GM21786 (cell line): ENCODE results near the gene OR9Q1.

Experiments
- ATAC-seq: cut with Tn5 transposase; IDR thresholded peaks from one replicate; pipeline ENCODE4 v1.9.1; 2021; ENCODE audit not compliant: unreplicated experiment

Gene OR9Q1

GRCh38 chr11:58028687-58029411, 5.2 kb downstream of the OR9Q1 start:
- ATAC-seq, result no peak

DNA sequence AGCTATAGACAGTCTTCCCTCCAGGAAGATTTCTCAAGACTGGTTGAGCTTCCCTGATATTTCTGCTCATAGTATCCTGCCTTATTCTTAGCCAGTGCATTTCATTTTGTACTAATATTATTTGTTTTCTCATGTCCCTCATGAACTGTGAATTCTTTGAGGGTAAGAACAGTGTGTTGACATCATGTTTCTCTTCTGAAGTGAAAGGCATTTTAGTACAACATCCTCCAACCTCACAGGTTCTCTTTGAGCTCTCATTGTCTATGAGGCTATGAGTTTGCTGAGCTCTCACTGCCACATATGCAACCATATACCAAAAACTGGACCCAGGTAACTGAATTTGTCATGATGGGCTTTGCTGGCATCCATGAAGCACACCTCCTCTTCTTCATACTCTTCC, 7.0 kb downstream of the OR9Q1 start, which contains the start of gene OR6Q1:
Gene OR6Q1, plus strand, starts transcription at position 301 of the 400 bp plus-strand sequence. Its CDS starts 0 bp downstream, at position 301.
- ATAC-seq, result no peak

GRCh38 chr11:58034471-58034870, 10.8 kb downstream of the OR9Q1 start:
- ATAC-seq, result no peak

- no peak for ATAC-seq
Observed at GRCh38 chr11:58039589-58039988, 15.9 kb downstream of the OR9Q1 start.

GRCh38 chr11:58043379-58043778, 19.7 kb downstream of the OR9Q1 start:
- ATAC-seq, result no peak

DNA sequence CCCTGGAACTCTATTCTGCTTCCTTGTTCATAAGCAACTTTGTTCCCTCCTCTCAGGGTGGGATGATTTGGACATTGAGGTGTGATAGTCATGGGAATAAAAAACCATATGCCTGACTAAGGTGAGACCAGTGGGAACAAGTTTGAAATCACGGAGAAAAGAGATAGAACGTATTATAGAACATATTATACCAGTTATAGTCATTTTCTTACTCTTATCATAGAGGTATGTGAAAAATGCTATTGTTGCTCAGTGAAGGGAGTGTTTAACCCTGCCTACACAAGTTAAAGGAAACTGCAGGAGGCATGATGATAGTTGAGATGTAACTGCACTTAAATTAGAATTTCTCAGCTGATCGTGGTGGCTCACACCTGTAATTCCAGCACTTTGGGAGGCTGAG, 22.6 kb downstream of the OR9Q1 start:
- no peak for ATAC-seq

- ATAC-seq, result no peak
Observed at GRCh38 chr11:58047818-58048217, 24.1 kb downstream of the OR9Q1 start.

DNA sequence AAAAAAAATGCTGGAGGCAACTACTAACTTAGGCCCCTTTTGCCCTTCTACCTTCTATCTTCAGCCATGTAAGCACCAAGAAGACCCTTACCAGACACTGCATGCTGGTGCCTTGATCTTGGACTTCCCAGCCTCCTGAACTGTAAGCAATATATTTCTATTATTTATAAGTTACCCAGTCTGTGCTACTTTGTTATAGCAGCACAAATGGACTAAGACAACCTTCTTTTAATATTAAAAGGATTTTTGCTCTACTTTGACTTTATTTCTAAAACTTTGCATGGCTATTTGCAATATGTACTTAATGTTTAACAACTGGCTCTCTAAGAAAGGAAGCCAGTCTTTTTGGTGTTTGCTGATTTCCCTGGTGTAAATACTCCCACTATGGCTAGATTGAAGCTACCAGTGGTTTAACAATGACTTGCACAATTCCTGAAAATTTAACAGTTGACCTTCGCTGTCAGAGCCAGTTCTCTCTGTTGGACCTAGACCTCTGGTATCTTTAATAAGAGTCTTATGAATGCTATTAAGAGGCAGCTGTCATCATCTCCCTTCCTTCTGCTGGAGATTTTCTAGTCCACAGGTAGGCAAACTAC, 32.2 kb downstream of the OR9Q1 start:
- no peak for ATAC-seq

DNA sequence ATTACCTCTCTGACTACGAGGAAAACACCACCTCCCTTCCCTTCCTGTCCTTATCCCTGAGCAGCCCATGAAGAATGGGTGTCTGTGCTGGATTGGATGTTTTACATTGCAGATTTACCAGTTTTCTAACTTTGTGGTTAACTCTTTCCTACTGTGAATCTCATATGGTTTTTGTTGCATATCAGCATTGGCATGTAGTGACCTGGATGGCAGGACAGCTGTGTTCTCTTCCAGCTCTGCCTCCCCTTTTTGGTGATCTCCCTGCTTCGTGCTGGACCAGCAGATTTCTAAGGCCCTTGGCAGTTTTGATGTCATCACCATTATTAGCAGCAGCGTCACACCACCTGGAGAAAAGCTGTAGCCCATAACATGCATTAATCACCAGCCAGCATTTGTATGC, 33.8 kb downstream of the OR9Q1 start:
- ATAC-seq, result no peak

- no peak for ATAC-seq
Observed at GRCh38 chr11:58058276-58059006, 34.8 kb downstream of the OR9Q1 start.

DNA sequence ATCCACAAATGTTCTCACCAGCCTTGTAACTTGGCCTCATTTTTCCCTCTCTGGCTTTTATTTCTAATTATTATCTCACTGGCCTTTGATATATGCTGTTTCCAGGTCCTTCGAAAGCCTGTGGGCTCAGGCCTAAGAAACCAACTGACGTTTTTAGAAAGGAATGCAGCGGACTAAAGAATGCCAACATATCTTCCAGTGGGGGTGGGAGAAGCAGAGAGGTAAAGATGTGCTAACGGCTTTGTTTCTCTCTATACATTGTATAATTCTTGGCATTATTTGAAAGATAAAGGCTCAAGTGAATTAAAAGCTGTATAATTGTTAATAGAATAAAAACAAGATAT, 35.3 kb downstream of the OR9Q1 start:
- ATAC-seq, result no peak

DNA sequence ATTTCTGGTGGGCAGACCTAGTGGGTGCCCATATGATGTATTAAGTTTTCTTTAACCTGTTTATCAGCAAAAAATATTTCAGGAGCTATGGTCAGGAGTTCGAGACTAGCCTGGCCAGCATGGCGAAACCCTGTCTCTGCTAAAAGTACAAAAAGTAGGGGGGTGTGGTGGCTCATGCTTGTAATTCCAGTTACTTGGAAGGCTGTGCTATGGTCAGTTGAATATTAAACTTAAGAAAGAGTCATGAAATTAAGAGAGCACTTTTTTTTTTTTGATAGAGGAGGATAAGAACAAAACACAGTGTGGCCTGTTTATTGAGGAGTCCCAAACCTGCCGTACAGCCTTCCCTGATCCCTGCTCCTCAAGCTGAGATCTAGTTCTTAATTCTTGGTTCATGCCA, 36.9 kb downstream of the OR9Q1 start:
- no peak for ATAC-seq

DNA sequence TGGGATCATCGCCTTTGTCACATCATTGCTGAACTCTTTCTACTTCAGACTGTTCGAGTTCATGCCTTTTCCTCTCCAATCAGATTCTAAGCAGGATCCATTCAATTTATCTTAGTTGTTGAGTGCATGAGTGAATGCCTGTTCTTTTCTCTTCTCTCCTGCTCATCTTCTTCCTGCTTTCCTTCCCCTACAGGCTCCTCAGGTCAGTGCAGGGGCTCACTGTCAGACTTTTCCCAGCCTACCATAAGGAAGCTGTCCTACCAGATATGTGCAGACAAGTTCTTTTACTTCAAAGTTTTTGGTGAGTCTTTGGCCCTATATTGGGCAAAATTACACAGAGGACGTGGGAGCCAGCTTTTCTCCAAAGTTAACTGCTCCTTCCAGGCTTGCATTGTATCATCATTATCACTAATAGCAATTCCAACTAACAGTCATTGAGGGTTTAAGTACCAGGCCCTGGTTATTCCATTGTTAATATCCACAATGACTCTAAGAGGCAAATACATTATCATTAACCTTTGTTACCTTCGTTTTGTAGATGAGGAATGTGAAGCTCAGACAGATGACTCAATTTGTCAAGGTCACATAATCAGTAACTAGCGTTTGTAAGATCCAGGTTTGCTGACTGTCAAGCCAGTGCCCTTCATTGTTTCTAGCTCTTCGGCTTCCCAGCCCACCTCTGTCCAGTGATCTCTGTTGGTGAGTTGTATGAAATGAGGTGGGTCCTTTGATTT, 37.4 kb downstream of the OR9Q1 start:
- ATAC-seq, result no peak

- ATAC-seq, result no peak
Observed at GRCh38 chr11:58061813-58062212, 38.1 kb downstream of the OR9Q1 start.

- ATAC-seq, result no peak
Observed at GRCh38 chr11:58067685-58068084, 44.0 kb downstream of the OR9Q1 start.

GRCh38 chr11:58068655-58069054, 45.0 kb downstream of the OR9Q1 start:
- no peak for ATAC-seq

- ATAC-seq, result no peak
Observed at GRCh38 chr11:58070585-58070984, 46.9 kb downstream of the OR9Q1 start.

DNA sequence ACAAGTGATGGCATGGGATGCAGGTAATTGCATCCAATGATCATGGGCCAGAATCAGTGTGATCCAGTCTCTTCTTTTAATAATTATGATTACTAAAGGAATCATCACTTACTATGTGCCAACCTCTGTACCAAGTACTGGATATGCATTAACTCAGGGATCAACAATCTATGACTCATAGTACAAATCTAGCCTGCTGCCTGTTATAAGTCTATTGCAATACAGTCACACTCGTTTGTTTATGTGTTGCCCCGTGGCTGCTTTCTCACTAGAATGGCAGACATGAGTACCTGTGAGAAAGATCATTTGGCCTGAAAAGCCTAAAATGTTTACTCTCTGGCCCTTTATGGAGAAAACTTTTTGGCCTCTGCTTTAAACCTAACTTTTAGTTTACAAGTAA, 52.1 kb downstream of the OR9Q1 start:
- ATAC-seq, result no peak

GRCh38 chr11:58086528-58086927, 62.8 kb downstream of the OR9Q1 start:
- ATAC-seq, result no peak

- ATAC-seq, result no peak
Observed at GRCh38 chr11:58097437-58097836, 73.8 kb downstream of the OR9Q1 start.

DNA sequence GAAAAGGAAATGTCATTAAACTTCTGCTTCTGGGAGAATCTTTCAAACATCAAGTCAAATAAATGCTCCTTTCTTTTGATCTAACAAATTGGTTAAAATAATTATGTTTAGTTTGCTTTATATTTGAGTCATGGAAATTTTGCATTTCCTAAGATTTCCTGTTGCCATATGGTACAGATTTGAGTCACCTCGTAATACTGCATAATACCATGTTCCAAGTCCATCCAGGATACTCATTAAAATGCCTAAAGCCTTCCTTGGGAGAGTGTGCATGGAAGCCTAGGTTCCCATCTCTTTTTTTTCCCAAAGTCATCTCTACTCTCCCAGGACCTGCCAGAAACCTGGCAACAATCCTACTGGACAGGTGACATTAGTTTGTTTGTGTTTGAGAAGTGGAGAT, 97.4 kb downstream of the OR9Q1 start:
- ATAC-seq, result no peak

DNA sequence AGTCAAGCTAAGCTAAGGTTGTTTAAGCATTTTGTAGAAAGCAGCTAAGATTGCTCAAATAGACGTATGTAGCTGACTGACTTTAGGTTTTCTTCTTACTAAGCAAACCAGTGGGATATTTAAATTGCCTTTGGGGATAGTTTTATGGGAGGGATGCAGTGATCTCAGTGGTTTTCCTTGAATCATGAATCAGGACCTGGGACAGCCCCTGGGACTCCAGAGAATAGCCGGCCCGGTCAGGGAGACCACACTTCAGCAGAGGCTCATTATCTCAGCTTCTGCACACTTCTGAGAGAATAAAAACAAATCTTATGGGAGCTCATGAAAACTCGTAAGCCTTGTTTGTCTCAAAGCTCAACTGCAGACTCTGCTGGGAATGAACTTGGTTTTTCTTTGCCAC, 101.8 kb downstream of the OR9Q1 start, which contains the start of gene OR9I1:
Gene OR9I1, minus strand, starts transcription at position 62 of the 400 bp plus-strand sequence. CDS start 6,086 bp downstream, outside the sequence.
- ATAC-seq, result no peak
